GM12878 (cell line): Measurements from ENCODE around the gene STAB2. TPM values are rescaled to one million over a fixed set of nuclear protein-coding genes. Genes with fewer than 3 reads are reported as not detected.
"Not testable (repeated sequence)": the region's sequence is repeated elsewhere in the genome, so short reads cannot be mapped to it uniquely, and the experiment has no call there.

Source experiments
- ATAC-seq: fragments of 200-7000 bp; cut with Tn5 transposase; 3 replicates; pipeline ENCODE4 v1.9.1; 2020; ENCODE audit warnings: mild to moderate bottlenecking, moderate library complexity
- BruUV-seq: library from RNA; stranded (reverse); fragments of 400-500 nt; replicated peaks from 2 replicates; lab custom pipeline; 2021; lab: Mats Ljungman, UMichigan
- CTCF ChIA-PET: fragments of 300-600 bp; sonication (Branson Sonifier 250); formaldehyde crosslinking; extraction: SDS; loops from one replicate; lab custom pipeline; 2021; ENCODE audit warnings: inconsistent platforms; lab: Yijun Ruan, JAX
- POLR2A ChIA-PET: fragments of 350-600 bp; formaldehyde crosslinking; extraction: SDS; loops from one replicate; lab custom pipeline; 2021; ENCODE audit warnings: inconsistent platforms; lab: Charles Lee
- RAD21 ChIA-PET: fragments of 300-600 bp; sonication (Branson Sonifier 250); formaldehyde crosslinking; loops from one replicate; lab custom pipeline; 2023; ENCODE audit warnings: antibody characterized with exemption; ENCODE audit not compliant: unreplicated experiment; lab: Charles Lee
- SMC1A ChIA-PET: fragments of 300-600 bp; sonication (Branson Sonifier 250); formaldehyde crosslinking; loops from one replicate; lab custom pipeline; 2023; ENCODE audit not compliant: unreplicated experiment, uncharacterized antibody; lab: Charles Lee
- DNase-seq: peaks from one replicate; pipeline ENCODE4 v3.0.0-alpha.2; 2011; ENCODE audit warnings: low read depth, low spot score
- FAIRE-seq: peaks from 3 replicates; lab custom pipeline; 2011; peaks lifted over from hg19 to GRCh38; lab: Jason Lieb, UNC
- H2AFZ ChIP-seq: 2 replicates; pipeline ENCODE4 v1.6.0; 2011; ENCODE audit warnings: low read depth, low read length, control low read depth; ENCODE audit not compliant: control insufficient read depth
- H3K27ac ChIP-seq: 2 replicates; pipeline ENCODE4 v1.5.1; 2011; ENCODE audit warnings: control low read depth; ENCODE audit not compliant: control insufficient read depth, insufficient read depth
- H3K27me3 ChIP-seq, 2 experiments: replicated peaks in 1 of 2; 2 replicates each; pipeline versions ENCODE4 v1.6.0 to v1.6.1; 2011; ENCODE audit warnings: low read length in 1 of 2; ENCODE audit not compliant: control insufficient read depth in 2 of 2, insufficient read depth in 2 of 2
- H3K36me3 ChIP-seq, 2 experiments: 2 replicates each; pipeline ENCODE4 v1.5.1; 2011; ENCODE audit warnings: low read length in 1 of 2; ENCODE audit not compliant: control insufficient read depth in 2 of 2, insufficient read depth in 2 of 2
- H3K4me1 ChIP-seq: 2 replicates; pipeline ENCODE4 v1.6.1; 2011; ENCODE audit warnings: mild to moderate bottlenecking, low read length, moderate library complexity, mixed read lengths; ENCODE audit not compliant: control insufficient read depth, insufficient read depth
- H3K4me2 ChIP-seq: 2 replicates; pipeline ENCODE4 v1.6.0; 2011; ENCODE audit warnings: control low read depth; ENCODE audit not compliant: control insufficient read depth, insufficient read depth
- H3K4me3 ChIP-seq: fragments of 200-600 bp; sonication (generic); 2 replicates; pipeline ENCODE4 v1.5.1; 2016
- H3K79me2 ChIP-seq: 2 replicates; pipeline ENCODE4 v1.6.0; 2011; ENCODE audit warnings: low read length; ENCODE audit not compliant: control insufficient read depth, insufficient read depth
- H3K9ac ChIP-seq: 2 replicates; pipeline ENCODE4 v1.8.0; 2011; ENCODE audit warnings: low read length, control low read depth, mixed read lengths; ENCODE audit not compliant: control insufficient read depth, insufficient read depth
- H3K9me3 ChIP-seq: replicated peaks from 3 replicates; pipeline ENCODE4 v1.5.1; 2011; ENCODE audit warnings: mild to moderate bottlenecking, low read length; ENCODE audit not compliant: control insufficient read depth, insufficient read depth
- H4K20me1 ChIP-seq: 2 replicates; pipeline ENCODE4 v1.6.0; 2011; ENCODE audit not compliant: control insufficient read depth, insufficient read depth
- ATF7 ChIP-seq: fragments of 450-650 bp; IDR thresholded peaks from 2 replicates; pipeline ENCODE4 v1.6.1; 2016; ENCODE audit warnings: low read depth, mild to moderate bottlenecking
- BCL11A ChIP-seq: IDR thresholded peaks from 2 replicates; pipeline ENCODE4 v1.6.1; 2011; ENCODE audit warnings: low read depth, low read length
- BCL3 ChIP-seq: IDR thresholded peaks from 2 replicates; pipeline ENCODE4 v1.6.1; 2011; ENCODE audit warnings: borderline replicate concordance, low read depth, mild to moderate bottlenecking, moderate library complexity, low read length; ENCODE audit not compliant: insufficient read depth, poor library complexity, severe bottlenecking
- IKZF2 ChIP-seq, 2 experiments: fragments of 450-650 bp; IDR thresholded peaks; 2 replicates each; pipeline ENCODE4 v1.6.1; 2017; ENCODE audit warnings: mild to moderate bottlenecking in 2 of 2, moderate library complexity in 2 of 2
- KAT2A ChIP-seq: conservative IDR thresholded peaks from 2 replicates; pipeline ENCODE4 v1.6.1; 2011; ENCODE audit warnings: low read depth, low read length; ENCODE audit not compliant: control insufficient read depth
- MTA2 ChIP-seq: fragments of 450-650 bp; IDR thresholded peaks from 2 replicates; pipeline ENCODE4 v1.6.1; 2016; ENCODE audit warnings: low read depth, mild to moderate bottlenecking, moderate library complexity
- NBN ChIP-seq: fragments of 450-650 bp; IDR thresholded peaks from 2 replicates; pipeline ENCODE4 v1.6.1; 2016
- NKRF ChIP-seq: fragments of 450-650 bp; conservative IDR thresholded peaks from 2 replicates; pipeline ENCODE4 v1.6.1; 2017; ENCODE audit warnings: mild to moderate bottlenecking, moderate library complexity
- RUNX3 ChIP-seq: IDR thresholded peaks from 2 replicates; pipeline ENCODE4 v1.6.1; 2012; ENCODE audit warnings: low read length, inconsistent platforms
- SPI1 ChIP-seq: IDR thresholded peaks from 2 replicates; pipeline ENCODE4 v1.6.1; 2011; ENCODE audit warnings: low read depth, mild to moderate bottlenecking, low read length, moderate library complexity, borderline replicate concordance; ENCODE audit not compliant: insufficient read depth
- ZBED1 ChIP-seq: IDR thresholded peaks from 2 replicates; pipeline ENCODE4 v1.6.1; 2016; ENCODE audit warnings: borderline replicate concordance
- WGBS: methylation state at CpG from one replicate; pipeline ENCODE4 v1.1.6; 2016; ENCODE audit warnings: low lambda C conversion rate; ENCODE audit not compliant: insufficient replicate concordance, insufficient coverage; ENCODE audit errors: missing lambda C conversion rate; 5-methylcytosine and 5-hydroxymethylcytosine counted together
- in situ Hi-C: fragments of 300-500 bp; cut with MboI; formaldehyde crosslinking; loops from 9 replicates; pipeline ENCODE4 v1.14.3; 2018; ENCODE audit warnings: mixed read lengths
- intact Hi-C: fragments of 100-400 bp; cut with micrococcal nuclease; formaldehyde crosslinking; loops from one replicate; pipeline ENCODE4 v1.14.2; 2022; ENCODE audit not compliant: unreplicated experiment
- polyA plus RNA-seq, 11 experiments: library from polyadenylated mRNA; depleted of rRNA in 4 of 11; unstranded in 6 of 11; stranded (reverse) in 5 of 11; fragments of >200 nt; fragmentation: Nextera tagmentation in 4 of 11; fragmentation: Illumina TruSeq in 1 of 11; extraction: Ambion mirVana in 4 of 11; extraction: Trizol in 1 of 11; gene quantifications; 1 replicate in 1 of 11; 2 replicates in 10 of 11; pipeline versions ENCODE4 v1.2.1 to v1.2.3, GENCODE V29; 2011 to 2016; ENCODE audit warnings: inconsistent platforms in 2 of 11, missing spikeins in 2 of 11, low read depth in 1 of 11
- total RNA-seq, 4 experiments: library from RNA; depleted of rRNA in 3 of 4; stranded (reverse); fragments of >200 nt in 3 of 4; fragmentation: Illumina TruSeq in 1 of 4; extraction: Trizol in 1 of 4; gene quantifications; 2 replicates each; pipeline versions ENCODE4 v1.2.1 to v1.2.3, GENCODE V29; 2013 to 2021

The STAB2 gene
- total and polyA plus RNA-seq, 10 of the 15 experiments (the other 5 are each of a cell fraction or from before 2014, with no cell fraction given), result 0.37 TPM; not detected in 9

GRCh38 chr12:103809154-103809553, 222.1 kb downstream of the STAB2 start (continued):
- TF ChIP-seq KAT2A, result no peak
- no peak for TF ChIP-seq BCL3

GRCh38 chr12:103809639-103810038, 222.6 kb downstream of the STAB2 start:
- RAD21 ChIA-PET, BruUV-seq, H3K79me2 ChIP-seq, CTCF ChIA-PET, H3K9me3 ChIP-seq, H3K4me1 ChIP-seq, H3K36me3 ChIP-seq, H3K4me2 ChIP-seq, ATAC-seq, H3K4me3 ChIP-seq, H4K20me1 ChIP-seq, H2AFZ ChIP-seq, FAIRE-seq, H3K9ac ChIP-seq, H3K27ac ChIP-seq, DNase-seq, SMC1A ChIA-PET, intact Hi-C loops, POLR2A ChIA-PET, H3K27me3 ChIP-seq, in situ Hi-C loops: not testable (repeated sequence)
- WGBS, result 87% methylated on average over 7 of the region's 7 CpGs

GRCh38 chr12:103810111-103810510, 223.0 kb downstream of the STAB2 start:
- POLR2A ChIA-PET, result interaction anchor here (0.6 kb wide), 1 partner anchor 510 kb away, joined by 3 read pairs; no protein-coding TSS in a partner anchor
- Histone ChIP-seq H3K4me2 (no peak overlapping the region), H3K4me3 (no peak overlapping the region), H2AFZ (no peak overlapping the region), H3K4me1 (no peaks in the 10 kb centered on the region), H3K9ac (no peak overlapping the region), H3K9me3 (no peaks in the 10 kb centered on the region), H3K36me3 (peaks cover 0 to 3% of the 10 kb centered on the region in 2 experiments; a peak in 3 of 4 replicates), H3K27ac (no peak overlapping the region), H4K20me1 (no peaks in the 10 kb centered on the region), H3K79me2 (no peaks in the 10 kb centered on the region), H3K27me3 (no peaks in the 10 kb centered on the region)
- intact Hi-C loops, result no loop called here
- RAD21 ChIA-PET, result no interaction called here
- TF ChIP-seq NBN, result no peak
- TF ChIP-seq RUNX3, result no peak
- no peak for TF ChIP-seq BCL3
- no peak for TF ChIP-seq NKRF
- TF ChIP-seq ZBED1, result no peak
- no peak for TF ChIP-seq IKZF2 (IDR thresholded peaks at IDR 0.05)
- no peak for TF ChIP-seq ATF7
- no peak for TF ChIP-seq BCL11A
- TF ChIP-seq MTA2, result no peak
- no peak for TF ChIP-seq SPI1
- FAIRE-seq (no peak), DNase-seq (no peak), ATAC-seq (no peak)
- in situ Hi-C loops, result no loop called here
- CTCF ChIA-PET, result no interaction called here
- SMC1A ChIA-PET, result no interaction called here
- 85% methylated on average over 5 of the region's 5 CpGs for WGBS
- no TSS peak for BruUV-seq
